ENCODE results near the gene GRIN2A. TPM values are rescaled to one million over a fixed set of nuclear protein-coding genes. Genes with fewer than 3 reads are reported as not detected.

Gene GRIN2A
- total RNA-seq, 3 donors from 2014 or later = 0.29 to 0.33 TPM; not detected in 1

DNA sequence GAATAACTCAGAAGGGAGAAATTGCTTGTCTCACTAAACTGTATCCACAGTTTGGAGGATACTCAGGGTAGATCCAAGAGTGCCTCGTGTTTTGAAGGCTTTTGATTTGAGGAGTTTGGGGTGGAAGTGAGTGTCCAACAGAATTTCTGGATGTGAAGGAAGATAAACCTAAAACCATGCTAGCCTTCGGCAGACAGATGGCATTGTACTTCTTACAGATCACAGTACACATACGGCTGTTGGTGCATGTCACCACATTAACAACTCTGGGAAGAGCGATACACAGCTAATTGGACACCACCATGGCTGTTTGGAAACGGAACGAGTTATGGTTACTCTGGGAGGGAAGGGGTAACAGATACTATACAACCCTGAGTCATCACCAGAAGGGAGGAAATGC, 420.4 kb downstream of the GRIN2A start:
- Histone ChIP-seq H3K36me3 (no peaks in the 10 kb centered on the region), H3K9me3 (no peaks in the 10 kb centered on the region), H3K27ac (no peak overlapping the region), H3K4me1 (no peaks in the 10 kb centered on the region), H3K4me3 (no peak overlapping the region), H3K27me3 (no peaks in the 10 kb centered on the region)
- TF ChIP-seq POLR2A (IDR thresholded peaks at IDR 0.05) (no peak), POLR2AphosphoS5 (IDR thresholded peaks at IDR 0.05) (no peak), CTCF (IDR thresholded peaks at IDR 0.05) (no peak)
- intact Hi-C loops (cut with DNase I; ENCODE audit: low total_unique reads) = no loop called here
- no peak for DNase-seq (ENCODE audit: low spot score in 2 of 2)

GRCh38 chr16:9757687-9758086, 424.5 kb downstream of the GRIN2A start:
- Histone ChIP-seq H3K27ac (no peak overlapping the region), H3K4me1 (no peaks in the 10 kb centered on the region), H3K9me3 (no peaks in the 10 kb centered on the region), H3K27me3 (no peaks in the 10 kb centered on the region), H3K4me3 (no peak overlapping the region), H3K36me3 (no peaks in the 10 kb centered on the region)
- intact Hi-C loops (cut with DNase I; ENCODE audit: low total_unique reads) = no loop called here
- DNase-seq (ENCODE audit: low spot score in 2 of 2) = no peak
- TF ChIP-seq POLR2AphosphoS5 (IDR thresholded peaks at IDR 0.05) (no peak), CTCF (IDR thresholded peaks at IDR 0.05) (no peak), POLR2A (IDR thresholded peaks at IDR 0.05) (no peak)

- Histone ChIP-seq H3K27me3 (no peaks in the 10 kb centered on the region), H3K4me3 (no peak overlapping the region), H3K9me3 (no peaks in the 10 kb centered on the region), H3K4me1 (no peaks in the 10 kb centered on the region), H3K27ac (no peak overlapping the region), H3K36me3 (no peaks in the 10 kb centered on the region)
- no peak for DNase-seq (ENCODE audit: low spot score in 2 of 2)
- TF ChIP-seq POLR2AphosphoS5 (IDR thresholded peaks at IDR 0.05) (no peak), CTCF (IDR thresholded peaks at IDR 0.05) (no peak), POLR2A (IDR thresholded peaks at IDR 0.05) (no peak)
- intact Hi-C loops (cut with DNase I; ENCODE audit: low total_unique reads) = no loop called here
Measured at GRCh38 chr16:9756434-9756833, 425.8 kb downstream of the GRIN2A start.

- Histone ChIP-seq H3K4me3 (no peak overlapping the region), H3K4me1 (no peaks in the 10 kb centered on the region), H3K27me3 (no peaks in the 10 kb centered on the region), H3K27ac (no peak overlapping the region), H3K9me3 (no peaks in the 10 kb centered on the region), H3K36me3 (no peaks in the 10 kb centered on the region)
- intact Hi-C loops (cut with DNase I; ENCODE audit: low total_unique reads) = no loop called here
- TF ChIP-seq POLR2A (IDR thresholded peaks at IDR 0.05) (no peak), CTCF (IDR thresholded peaks at IDR 0.05) (no peak)
- DNase-seq (ENCODE audit: low spot score in 2 of 2) = no peak
Measured at GRCh38 chr16:9755081-9755480, 427.1 kb downstream of the GRIN2A start.

DNA sequence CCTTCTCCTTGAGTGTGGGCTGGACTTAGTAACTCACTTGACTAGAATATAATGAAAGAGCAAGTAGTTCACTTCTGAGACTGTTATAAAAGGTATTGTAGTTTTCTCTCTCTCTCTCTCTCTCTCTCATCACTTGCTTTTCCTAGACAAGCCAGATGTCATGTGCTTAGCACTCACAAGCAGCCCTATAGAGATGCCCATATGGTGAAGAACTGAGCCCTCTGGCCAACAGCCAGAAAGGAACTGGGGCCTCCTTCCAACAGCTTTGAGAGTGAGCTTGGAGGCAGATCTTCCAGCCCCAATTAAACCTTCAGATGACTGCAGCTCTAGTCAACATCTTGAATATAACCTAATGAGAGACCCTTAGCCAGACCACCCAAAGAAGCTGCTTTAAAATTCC, 440.5 kb downstream of the GRIN2A start:
- H3K27me3 ChIP-seq = no peaks in the 10 kb centered on the region
- no peaks in the 10 kb centered on the region for H3K4me1 ChIP-seq
- no peaks in the 10 kb centered on the region for H3K36me3 ChIP-seq
- intact Hi-C loops (cut with DNase I; ENCODE audit: low total_unique reads) = no loop called here
- H3K4me3 ChIP-seq = no peak overlapping the region
- DNase-seq (ENCODE audit: low spot score in 2 of 2) = no peak
- TF ChIP-seq POLR2AphosphoS5 (IDR thresholded peaks at IDR 0.05) = no peak
- no peaks in the 10 kb centered on the region for H3K9me3 ChIP-seq
- H3K27ac ChIP-seq = no peak overlapping the region

DNA sequence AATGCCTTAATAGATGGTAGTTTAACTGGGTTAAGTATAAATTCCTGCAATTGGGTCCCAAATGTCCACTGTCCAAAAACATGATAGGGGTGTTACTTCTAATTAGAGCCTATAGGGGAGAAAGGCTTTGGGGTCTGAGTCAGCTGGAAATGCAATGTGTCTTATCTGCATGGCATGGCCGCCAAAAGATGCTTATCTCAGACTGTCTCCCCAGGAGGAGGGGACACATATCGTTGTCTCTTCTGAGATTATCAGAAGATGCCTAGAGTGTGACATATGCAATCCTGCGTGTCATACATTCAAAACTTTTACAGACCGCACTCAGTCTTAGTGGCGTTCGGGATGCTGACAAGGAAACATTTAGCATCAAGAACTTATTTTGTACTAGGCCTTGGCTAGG, 442.9 kb downstream of the GRIN2A start:
- H3K9me3 ChIP-seq = no peaks in the 10 kb centered on the region
- no peak for TF ChIP-seq POLR2A (IDR thresholded peaks at IDR 0.05)
- no peak for TF ChIP-seq CTCF (IDR thresholded peaks at IDR 0.05)
- no peak for TF ChIP-seq POLR2AphosphoS5 (IDR thresholded peaks at IDR 0.05)
- no peak overlapping the region for H3K27ac ChIP-seq
- intact Hi-C loops (cut with DNase I; ENCODE audit: low total_unique reads) = no loop called here
- H3K4me3 ChIP-seq = no peak overlapping the region
- no peaks in the 10 kb centered on the region for H3K27me3 ChIP-seq
- H3K4me1 ChIP-seq = no peaks in the 10 kb centered on the region
- H3K36me3 ChIP-seq = no peaks in the 10 kb centered on the region
- no peak for DNase-seq (ENCODE audit: low spot score in 2 of 2)
